ENCODE measurements around the gene HYCC1. TPM values are rescaled to one million over a fixed set of nuclear protein-coding genes. Genes with fewer than 3 reads are reported as not detected.
A peak's percentile ranks its signal among the peaks of the same experiment; 100 is the strongest.
"Not testable (repeated sequence)": the region's sequence is repeated elsewhere in the genome, so short reads cannot be mapped to it uniquely, and the experiment has no call there.

Gene HYCC1
- total RNA-seq, 1 donor from 2014 or later: 58.8 TPM

- DNase-seq (ENCODE audit: low read depth, low spot score): no peak
These were observed 28.5 kb downstream of the HYCC1 start for GRCh38 chr7:22985436-22985835.

GRCh38 chr7:22983257-22983855, 30.6 kb downstream of the HYCC1 start:
- DNase-seq (ENCODE audit: low read depth, low spot score): no peak

- DNase-seq (ENCODE audit: low read depth, low spot score): peak; percentile 13
These were observed 33.5 kb downstream of the HYCC1 start for GRCh38 chr7:22980422-22980821.

GRCh38 chr7:22979861-22980260, 34.1 kb downstream of the HYCC1 start:
- no peak for DNase-seq (ENCODE audit: low read depth, low spot score)

- DNase-seq (ENCODE audit: low read depth, low spot score): no peak
These were observed 34.7 kb downstream of the HYCC1 start for GRCh38 chr7:22979251-22979650.

GRCh38 chr7:22974636-22975035, 39.3 kb downstream of the HYCC1 start:
- DNase-seq (ENCODE audit: low read depth, low spot score): not testable (repeated sequence)

- DNase-seq (ENCODE audit: low read depth, low spot score): no peak
These were observed 41.7 kb downstream of the HYCC1 start for GRCh38 chr7:22972207-22972606.

- no peak for DNase-seq (ENCODE audit: low read depth, low spot score)
These were observed 44.9 kb downstream of the HYCC1 start for GRCh38 chr7:22969010-22969431.

Other genes starting within 250 kb of the HYCC1 start
- gene TOMM7, start 191.3 kb downstream of the HYCC1 start, total RNA-seq: 116 and 162 TPM in 2 replicates
- 34.2 and 37.7 TPM in 2 replicates for gene KLHL7, start 91.7 kb upstream of the HYCC1 start, total RNA-seq
- 36.9 and 46.6 TPM in 2 replicates for gene NUP42, start 167.9 kb upstream of the HYCC1 start, total RNA-seq
- 0.35 and 0.59 TPM in 2 replicates for gene GPNMB, start 232.6 kb upstream of the HYCC1 start, total RNA-seq

Measured in pulmonary artery endothelial cell (primary cell).